CD4-positive, alpha-beta T cell treated with Interleukin-15 for 1 hour (primary cell): Measurements from ENCODE around the gene TSPAN12.

Experiments used
- DNase-seq: peaks from one replicate; pipeline ENCODE4 v3.0.0-alpha.2; 2020

The TSPAN12 gene

DNA sequence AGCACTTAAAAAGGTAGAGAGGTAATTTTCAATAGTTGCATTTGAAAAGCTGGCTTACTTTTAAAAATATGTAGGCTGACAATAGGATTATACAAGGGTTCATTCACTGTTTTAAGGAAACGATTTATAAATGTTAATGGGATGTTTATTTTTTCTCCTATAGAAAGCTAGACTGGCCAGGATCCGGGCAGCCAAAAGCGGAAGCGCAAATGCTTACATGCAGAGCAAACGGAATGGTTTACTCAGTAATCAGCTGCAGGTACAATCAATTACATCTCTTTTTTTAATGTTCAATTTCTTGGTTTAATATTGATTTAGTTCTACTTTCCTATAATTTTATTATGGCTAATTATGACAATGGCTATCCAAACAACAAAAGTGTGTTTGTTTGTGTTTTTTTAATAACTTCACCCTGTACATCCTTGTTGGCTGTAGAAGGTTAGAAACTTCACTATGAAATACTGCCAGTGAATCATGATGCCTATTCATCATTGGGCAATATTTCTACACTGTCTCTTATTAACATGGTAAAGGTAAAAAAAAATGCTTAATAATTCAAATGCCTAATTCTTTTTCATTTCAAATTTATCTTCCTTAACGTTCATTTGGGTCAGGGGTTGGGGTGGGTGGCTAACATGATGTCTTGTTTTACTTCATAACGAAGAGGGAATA is 116.4 kb downstream of the TSPAN12 start:
- DNase-seq: no peak

DNA sequence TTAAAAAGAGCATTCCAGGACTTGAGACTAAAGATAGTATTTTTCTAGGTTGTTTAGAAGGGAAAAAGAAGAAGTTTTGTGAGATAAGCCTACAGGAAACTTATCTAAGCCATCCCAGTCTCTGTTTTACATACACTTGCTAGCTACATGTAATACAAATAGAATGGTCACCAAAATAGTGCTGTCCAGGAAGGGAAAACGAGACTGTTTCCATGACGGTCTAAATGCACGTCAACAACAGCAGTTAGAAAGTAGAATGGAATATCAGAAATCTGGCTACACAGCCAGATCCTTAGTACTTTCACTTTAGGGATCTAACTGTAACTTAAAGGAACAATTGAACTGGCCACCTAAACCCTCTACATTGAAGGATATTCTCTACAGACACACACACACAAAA is 117.6 kb downstream of the TSPAN12 start:
- no peak for DNase-seq

DNA sequence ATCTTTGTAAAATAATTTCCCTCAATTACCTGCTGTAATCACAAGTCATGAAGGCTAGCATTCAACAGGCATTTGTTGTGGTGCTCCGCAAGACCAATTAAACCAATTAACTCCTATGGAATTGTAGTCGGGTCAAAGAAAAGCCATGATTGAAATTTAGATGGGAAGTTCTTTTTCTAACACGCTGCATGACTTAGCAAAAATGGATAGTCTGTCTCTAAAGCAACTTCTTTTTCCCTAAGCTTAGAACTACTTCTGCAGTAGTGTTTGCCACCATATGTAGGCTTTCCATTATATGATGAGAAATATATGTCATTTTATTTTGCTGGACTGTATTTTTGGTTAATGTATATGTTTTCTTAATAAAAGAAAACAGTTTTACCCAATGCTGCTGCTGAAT is 119.1 kb downstream of the TSPAN12 start:
- DNase-seq: no peak
